Fibroblast of mammary gland (primary cell): ENCODE data around the gene KLRD1.

Experiments
- DNase-seq: peaks from one replicate; pipeline ENCODE4 v3.0.0-alpha.2; 2010; ENCODE audit warnings: low read depth
- H3K4me3 ChIP-seq: 2 replicates; pipeline ENCODE4 v1.5.1; 2011; ENCODE audit warnings: low read depth, mild to moderate bottlenecking, low read length, moderate library complexity; ENCODE audit not compliant: control insufficient read depth
- TF ChIP-seq, protein P1 (sequence below): conservative IDR thresholded peaks from 2 replicates; pipeline ENCODE4 v1.5.1; 2011; ENCODE audit warnings: low read depth, low read length, inconsistent platforms; ENCODE audit not compliant: control insufficient read depth, insufficient read depth

Gene KLRD1

DNA sequence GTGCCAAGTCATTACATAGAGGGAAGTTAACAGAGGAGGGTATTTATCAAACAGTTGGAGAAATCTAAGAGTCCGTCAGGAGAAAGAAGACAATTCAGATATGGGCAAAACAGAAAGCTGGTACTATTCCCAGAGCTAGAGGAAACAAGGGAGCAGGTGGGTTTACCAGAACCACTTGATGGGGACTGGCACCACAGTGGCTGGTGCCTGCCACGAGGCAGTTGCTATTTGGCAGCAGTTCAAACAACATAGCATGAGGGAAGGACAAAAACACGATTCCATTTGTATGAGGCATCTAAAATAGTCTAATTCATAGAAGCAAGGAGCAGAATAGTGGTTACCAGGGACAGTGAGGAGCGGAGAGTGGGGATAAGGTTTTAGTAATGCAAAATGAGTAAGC, 24.6 kb upstream of the KLRD1 start:
- no peak overlapping the region for H3K4me3 ChIP-seq
- TF ChIP-seq, protein P1, sequence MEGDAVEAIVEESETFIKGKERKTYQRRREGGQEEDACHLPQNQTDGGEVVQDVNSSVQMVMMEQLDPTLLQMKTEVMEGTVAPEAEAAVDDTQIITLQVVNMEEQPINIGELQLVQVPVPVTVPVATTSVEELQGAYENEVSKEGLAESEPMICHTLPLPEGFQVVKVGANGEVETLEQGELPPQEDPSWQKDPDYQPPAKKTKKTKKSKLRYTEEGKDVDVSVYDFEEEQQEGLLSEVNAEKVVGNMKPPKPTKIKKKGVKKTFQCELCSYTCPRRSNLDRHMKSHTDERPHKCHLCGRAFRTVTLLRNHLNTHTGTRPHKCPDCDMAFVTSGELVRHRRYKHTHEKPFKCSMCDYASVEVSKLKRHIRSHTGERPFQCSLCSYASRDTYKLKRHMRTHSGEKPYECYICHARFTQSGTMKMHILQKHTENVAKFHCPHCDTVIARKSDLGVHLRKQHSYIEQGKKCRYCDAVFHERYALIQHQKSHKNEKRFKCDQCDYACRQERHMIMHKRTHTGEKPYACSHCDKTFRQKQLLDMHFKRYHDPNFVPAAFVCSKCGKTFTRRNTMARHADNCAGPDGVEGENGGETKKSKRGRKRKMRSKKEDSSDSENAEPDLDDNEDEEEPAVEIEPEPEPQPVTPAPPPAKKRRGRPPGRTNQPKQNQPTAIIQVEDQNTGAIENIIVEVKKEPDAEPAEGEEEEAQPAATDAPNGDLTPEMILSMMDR = no peak
- no peak for DNase-seq

DNA sequence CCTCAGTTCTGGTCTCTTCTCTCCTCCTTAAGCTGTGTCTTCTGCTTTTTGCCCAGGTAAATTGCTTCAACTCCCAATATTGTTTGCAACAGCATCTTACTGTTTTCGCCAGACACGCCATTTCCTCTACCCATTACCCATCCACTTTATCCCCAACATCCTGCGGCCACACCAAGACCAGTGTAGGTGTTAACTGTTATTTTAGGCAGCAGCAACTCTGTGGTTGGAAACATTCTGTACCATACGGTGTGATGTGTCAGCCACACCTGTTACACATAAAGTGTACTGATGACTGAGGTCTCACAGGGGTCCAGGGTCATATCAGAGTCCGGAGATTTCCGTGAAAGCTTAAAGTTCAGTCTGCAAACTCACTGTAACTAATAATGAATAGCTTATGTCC, 21.8 kb upstream of the KLRD1 start:
- TF ChIP-seq, protein P1 = no peak
- DNase-seq = no peak
- no peak overlapping the region for H3K4me3 ChIP-seq

DNA sequence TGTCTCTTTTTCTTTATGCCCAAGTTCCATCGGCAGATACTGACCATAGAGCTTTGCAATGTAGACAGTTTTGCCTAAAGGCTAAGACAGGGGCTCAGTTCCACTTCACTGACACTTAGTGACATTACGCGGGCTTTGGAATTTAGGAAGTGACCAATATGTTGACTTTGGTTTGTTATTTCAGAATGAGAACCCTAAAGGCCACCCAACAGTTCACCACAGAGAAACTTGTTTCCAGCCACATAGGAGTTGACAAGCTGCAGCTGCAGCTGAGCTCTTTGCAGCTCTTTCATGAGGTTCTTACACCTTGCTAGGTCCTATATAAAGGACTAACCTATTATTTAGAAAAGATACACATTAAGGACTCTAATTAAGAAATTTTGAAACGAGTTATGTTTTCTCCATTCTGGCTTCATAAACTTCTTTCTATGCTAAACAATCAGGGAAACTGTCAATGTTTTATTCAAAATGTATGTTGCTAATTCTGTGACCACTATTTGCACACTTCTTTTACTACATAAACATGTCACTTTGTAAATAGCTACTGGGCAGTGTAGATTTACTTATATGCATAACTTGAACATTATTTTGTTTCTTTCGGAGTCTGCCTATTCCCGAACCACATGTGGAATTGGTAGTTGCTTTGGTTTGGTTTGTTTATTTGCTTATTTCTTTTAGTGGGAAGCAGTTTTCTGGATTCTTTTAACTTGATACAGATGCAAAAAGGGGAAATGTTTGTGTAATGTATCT, 18.5 kb upstream of the KLRD1 start:
- TF ChIP-seq, protein P1 = no peak
- H3K4me3 ChIP-seq = no peak overlapping the region
- no peak for DNase-seq

DNA sequence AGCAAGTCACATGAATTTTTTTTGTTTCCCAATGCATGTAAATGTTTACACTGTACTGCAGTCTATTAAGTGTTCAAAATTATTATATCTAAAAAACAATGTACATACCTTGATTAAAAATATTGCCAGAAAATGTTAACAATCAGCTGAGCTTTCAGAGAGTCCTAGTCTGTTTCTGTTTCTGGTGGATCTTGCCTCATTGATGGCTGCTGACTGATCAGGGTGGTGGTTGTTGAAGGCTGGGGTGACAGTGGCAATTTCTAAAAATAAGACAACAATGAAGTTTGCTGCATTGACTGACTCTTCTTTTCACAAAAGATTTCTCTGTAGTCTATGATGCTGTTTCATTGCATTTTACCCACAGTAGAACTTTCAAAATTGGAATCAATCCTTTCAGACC, 16.6 kb upstream of the KLRD1 start:
- DNase-seq = no peak
- TF ChIP-seq, protein P1 = no peak
- H3K4me3 ChIP-seq = no peak overlapping the region

DNA sequence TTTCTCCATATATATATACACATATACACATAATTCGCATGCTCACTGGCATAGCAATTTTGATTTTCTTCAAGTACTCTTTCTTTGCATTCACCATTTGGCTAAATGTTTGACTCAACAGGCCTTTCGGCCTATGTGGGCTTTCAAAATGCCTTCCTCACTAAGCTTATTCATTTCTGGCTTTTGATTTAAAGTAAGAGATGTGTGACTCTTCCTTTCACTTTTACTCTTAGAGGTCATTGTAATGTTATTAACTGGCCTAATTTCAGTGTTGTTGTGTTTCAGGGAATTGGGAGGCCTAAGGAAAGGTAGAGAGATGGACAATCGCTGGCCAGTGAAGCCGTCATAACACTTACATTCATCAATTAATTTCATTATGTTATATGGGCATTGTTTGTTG, 14.5 kb upstream of the KLRD1 start:
- TF ChIP-seq, protein P1 = no peak
- DNase-seq = no peak
- H3K4me3 ChIP-seq = no peak overlapping the region

DNA sequence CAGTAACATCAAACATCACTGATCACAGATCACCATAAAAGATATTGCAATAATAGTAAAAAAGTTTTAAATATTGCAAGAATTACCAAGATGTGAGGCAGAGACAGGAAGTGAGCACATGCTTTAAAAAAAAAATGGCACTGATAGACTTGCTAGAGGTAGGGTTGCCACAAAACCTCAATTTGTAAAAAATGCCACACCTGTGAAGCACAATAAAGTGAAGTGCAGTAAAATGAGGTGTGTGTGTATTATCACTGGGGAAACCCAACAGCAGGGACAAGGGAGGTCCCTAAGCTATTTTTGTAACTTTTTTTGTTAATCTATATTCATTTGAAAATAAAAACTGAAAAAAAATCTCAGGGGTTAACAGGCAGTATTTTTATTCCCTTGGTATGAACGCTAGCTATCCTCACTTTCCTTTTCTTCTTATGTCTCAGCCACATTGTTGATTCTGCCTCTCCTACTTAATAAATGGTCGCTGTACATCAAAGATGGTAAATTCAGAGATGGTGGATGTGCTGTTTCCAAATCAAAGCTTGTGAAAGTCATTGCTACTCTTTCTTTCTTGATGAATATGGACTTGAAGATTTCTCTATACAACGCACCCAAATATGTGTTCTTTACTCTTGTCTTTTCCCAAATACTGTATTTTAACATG, 14.0 kb upstream of the KLRD1 start:
- TF ChIP-seq, protein P1 = no peak
- DNase-seq = no peak
- no peak overlapping the region for H3K4me3 ChIP-seq
